H9 (cell line): ENCODE measurements around the gene ZDHHC11. TPM values are rescaled to one million over a fixed set of nuclear protein-coding genes. Genes with fewer than 3 reads are reported as not detected.

ENCODE experiments used
- DNase-seq: peaks from one replicate; pipeline ENCODE4 v3.0.0-alpha.2; 2017
- H2AFZ ChIP-seq: one replicate; pipeline ENCODE4 v1.6.1; 2013; ENCODE audit warnings: mild to moderate bottlenecking, low read length, control low read depth, moderate library complexity
- H2AK5ac ChIP-seq: 2 replicates; pipeline ENCODE4 v1.6.1; 2013; ENCODE audit warnings: low read length, control low read depth, mixed read lengths; ENCODE audit not compliant: insufficient read length
- H2BK120ac ChIP-seq: one replicate; pipeline ENCODE4 v1.6.1; 2013; ENCODE audit warnings: low read depth, mild to moderate bottlenecking, low read length, control low read depth, inconsistent platforms; ENCODE audit not compliant: poor library complexity, severe bottlenecking
- H2BK12ac ChIP-seq: 2 replicates; pipeline ENCODE4 v1.6.1; 2013; ENCODE audit warnings: low read length, control low read depth, mixed read lengths, low read depth; ENCODE audit not compliant: insufficient read length
- H2BK15ac ChIP-seq: 2 replicates; pipeline ENCODE4 v1.6.1; 2013; ENCODE audit warnings: low read depth, low read length, control low read depth
- H2BK20ac ChIP-seq: one replicate; pipeline ENCODE4 v1.6.1; 2013; ENCODE audit warnings: low read depth, mild to moderate bottlenecking, low read length, control low read depth, inconsistent platforms; ENCODE audit not compliant: poor library complexity, severe bottlenecking
- H2BK5ac ChIP-seq: 2 replicates; pipeline ENCODE4 v1.6.1; 2013; ENCODE audit warnings: low read length, control low read depth, mixed read lengths; ENCODE audit not compliant: insufficient read length
- H3K14ac ChIP-seq: 2 replicates; pipeline ENCODE4 v1.6.1; 2013; ENCODE audit warnings: low read length, control low read depth; ENCODE audit not compliant: insufficient read depth
- H3K18ac ChIP-seq: 2 replicates; pipeline ENCODE4 v1.6.1; 2013; ENCODE audit warnings: low read depth, mild to moderate bottlenecking, mixed read lengths, low read length, control low read depth; ENCODE audit not compliant: insufficient read length
- H3K23ac ChIP-seq: 2 replicates; pipeline ENCODE4 v1.6.1; 2013; ENCODE audit warnings: low read length, control low read depth, mixed read lengths, low read depth; ENCODE audit not compliant: insufficient read length
- H3K23me2 ChIP-seq: 2 replicates; pipeline ENCODE4 v1.6.1; 2013; ENCODE audit warnings: low read depth, mild to moderate bottlenecking, mixed read lengths, low read length, control low read depth; ENCODE audit not compliant: insufficient read length, poor library complexity, severe bottlenecking
- H3K27ac ChIP-seq: 2 replicates; pipeline ENCODE4 v1.5.1; 2013; ENCODE audit warnings: low read length, control low read depth, mixed read lengths, low read depth; ENCODE audit not compliant: insufficient read length
- H3K27me3 ChIP-seq: 2 replicates; pipeline ENCODE4 v1.6.1; 2013; ENCODE audit warnings: low read length, control low read depth, inconsistent platforms; ENCODE audit not compliant: insufficient read depth
- H3K4ac ChIP-seq: 2 replicates; pipeline ENCODE4 v1.6.1; 2013; ENCODE audit warnings: low read depth, mild to moderate bottlenecking, control low read depth, inconsistent platforms, low read length, moderate library complexity
- H3K4me1 ChIP-seq: 2 replicates; pipeline ENCODE4 v1.6.1; 2013; ENCODE audit warnings: low read length, control low read depth, inconsistent platforms; ENCODE audit not compliant: insufficient read depth
- H3K4me2 ChIP-seq: 2 replicates; pipeline ENCODE4 v1.6.1; 2013; ENCODE audit warnings: low read length, control low read depth, mixed read lengths; ENCODE audit not compliant: insufficient read length, insufficient read depth
- H3K56ac ChIP-seq: 2 replicates; pipeline ENCODE4 v1.6.1; 2013; ENCODE audit warnings: low read depth, mild to moderate bottlenecking, mixed read lengths, low read length, control low read depth; ENCODE audit not compliant: insufficient read length
- H3K79me1 ChIP-seq: 2 replicates; pipeline ENCODE4 v1.6.1; 2013; ENCODE audit warnings: low read depth, mild to moderate bottlenecking, moderate library complexity, low read length, control low read depth, inconsistent platforms; ENCODE audit not compliant: insufficient read depth, poor library complexity, severe bottlenecking
- H3K79me2 ChIP-seq: 2 replicates; pipeline ENCODE4 v1.6.1; 2013; ENCODE audit warnings: low read length, control low read depth, inconsistent platforms; ENCODE audit not compliant: insufficient read depth
- H3K9ac ChIP-seq: 2 replicates; pipeline ENCODE4 v1.6.1; 2013; ENCODE audit warnings: low read length, control low read depth, mixed read lengths; ENCODE audit not compliant: insufficient read length; ENCODE audit errors: extremely low read depth
- H3K9me3 ChIP-seq: one replicate; pipeline ENCODE4 v1.6.1; 2013; ENCODE audit warnings: low read depth, low read length, inconsistent platforms; ENCODE audit not compliant: control insufficient read depth
- H3T11ph ChIP-seq: one replicate; pipeline ENCODE4 v1.6.1; 2013; ENCODE audit warnings: mild to moderate bottlenecking, low read length, control low read depth, inconsistent platforms
- H4K20me1 ChIP-seq: one replicate; pipeline ENCODE4 v1.6.1; 2013; ENCODE audit not compliant: control insufficient read depth, insufficient read length, insufficient read depth
- H4K5ac ChIP-seq: 2 replicates; pipeline ENCODE4 v1.6.1; 2013; ENCODE audit warnings: low read depth, mild to moderate bottlenecking, mixed read lengths, low read length, control low read depth; ENCODE audit not compliant: insufficient read length
- H4K8ac ChIP-seq: replicated peaks from 2 replicates; pipeline ENCODE4 v1.6.1; 2013; ENCODE audit warnings: low read length, control low read depth, mixed read lengths, low read depth; ENCODE audit not compliant: insufficient read length
- H4K91ac ChIP-seq: 2 replicates; pipeline ENCODE4 v1.6.1; 2013; ENCODE audit warnings: low read depth, mild to moderate bottlenecking, moderate library complexity, mixed read lengths, low read length, control low read depth; ENCODE audit not compliant: insufficient read length
- H3K27ac Mint-ChIP-seq, 3 experiments: 2 replicates in 2 of 3; 3 replicates in 1 of 3; pipeline ENCODE4 v1.8.0; 2020 to 2021; ENCODE audit warnings: mixed read lengths in 3 of 3, mild to moderate bottlenecking in 1 of 3, moderate library complexity in 1 of 3
- H3K27me3 Mint-ChIP-seq: 2 replicates; pipeline ENCODE4 v1.8.0; 2021; ENCODE audit warnings: low read depth, mild to moderate bottlenecking, moderate library complexity, mixed read lengths
- H3K36me3 Mint-ChIP-seq, 3 experiments: 2 replicates in 2 of 3; 3 replicates in 1 of 3; pipeline ENCODE4 v1.8.0; 2020 to 2021; ENCODE audit warnings: low read depth in 3 of 3, mixed read lengths in 3 of 3; ENCODE audit not compliant: insufficient read depth in 1 of 3
- H3K4me1 Mint-ChIP-seq, 2 experiments: 2 replicates each; pipeline ENCODE4 v1.8.0; 2020; ENCODE audit warnings: mixed read lengths in 2 of 2
- H3K4me3 Mint-ChIP-seq, 2 experiments: 2 replicates in 1 of 2; 3 replicates in 1 of 2; pipeline ENCODE4 v1.8.0; 2020 to 2021; ENCODE audit warnings: mild to moderate bottlenecking in 2 of 2, mixed read lengths in 2 of 2, moderate library complexity in 1 of 2
- H3K9me3 Mint-ChIP-seq, 2 experiments: 2 replicates in 1 of 2; 3 replicates in 1 of 2; pipeline ENCODE4 v1.8.0; 2020; ENCODE audit warnings: mild to moderate bottlenecking in 2 of 2, mixed read lengths in 2 of 2, moderate library complexity in 1 of 2
- CTCF ChIP-seq: fragments of 200-600 bp; sonication (generic); conservative IDR thresholded peaks from 3 replicates; pipeline ENCODE4 v1.8.0; 2021; ENCODE audit warnings: antibody characterized with exemption, mild to moderate bottlenecking
- WGBS: extraction: QIAGEN DNeasy Blood & Tissue Kit; methylation state at CpG from one replicate; pipeline ENCODE4 v1.1.7; 2013; ENCODE audit warnings: missing lambda C conversion rate, low lambda C conversion rate, mixed read lengths; ENCODE audit not compliant: insufficient read length; ENCODE audit errors: extremely low coverage; 5-methylcytosine and 5-hydroxymethylcytosine counted together
- total RNA-seq: library from RNA; stranded (reverse); gene quantifications from 2 replicates; pipeline ENCODE4 v1.2.1, GENCODE V29; 2021

ZDHHC11 gene
- total RNA-seq, 1 experiment from 2014 or later: 37.6 TPM

DNA sequence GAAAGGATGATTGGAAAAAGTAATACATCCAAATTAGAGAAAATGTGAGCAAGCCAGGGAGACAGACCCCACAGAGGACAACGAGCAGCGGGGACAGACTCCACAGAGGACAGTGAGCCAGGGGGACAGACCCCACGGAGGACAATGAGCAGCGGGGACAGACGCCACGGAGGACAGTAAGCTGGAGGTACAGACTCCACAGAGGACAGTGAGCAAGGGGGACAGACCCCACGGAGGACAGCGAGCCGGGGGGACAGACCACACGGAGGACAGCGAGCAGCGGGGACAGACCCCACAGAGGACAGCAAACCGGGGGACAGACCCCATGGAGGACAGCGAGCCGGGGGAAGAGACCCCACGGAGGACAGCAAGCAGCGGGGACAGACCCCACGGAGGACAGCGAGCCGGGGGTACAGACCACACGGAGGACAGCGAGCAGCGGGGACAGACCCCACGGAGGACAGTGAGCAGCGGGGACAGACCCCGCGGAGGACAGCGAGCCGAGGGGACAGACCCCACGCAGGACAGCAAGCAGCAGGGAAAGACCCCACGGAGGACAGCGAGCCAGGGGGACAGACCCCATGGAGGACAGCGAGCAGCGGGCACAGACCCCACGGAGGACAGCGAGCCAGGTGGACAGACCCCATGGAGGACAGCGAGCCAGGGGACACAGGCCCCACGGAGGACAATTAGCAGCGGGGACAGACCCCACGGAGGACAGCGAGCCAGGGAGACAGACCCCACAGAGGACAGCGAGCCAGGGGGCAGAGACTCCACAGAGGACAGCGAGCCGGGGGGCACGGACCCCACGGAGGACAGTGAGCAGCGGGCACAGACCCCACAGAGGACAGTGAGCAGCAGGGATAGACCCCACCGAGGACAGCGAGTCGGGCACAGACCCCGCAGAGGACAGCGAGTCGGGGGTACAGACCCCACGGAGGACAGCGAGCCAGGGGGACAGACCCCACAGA lies 1.9 kb upstream of the ZDHHC11 start:
- H3K4me1 Mint-ChIP-seq: no peaks in the 10 kb centered on the region
- H4K8ac ChIP-seq: no peak overlapping the region
- H3K23me2 ChIP-seq: no peaks in the 10 kb centered on the region
- H4K20me1 ChIP-seq: no peaks in the 10 kb centered on the region
- no peak overlapping the region for H3K4ac ChIP-seq
- no peaks in the 10 kb centered on the region; a peak in 2 of 7 replicates for H3K36me3 Mint-ChIP-seq
- H2BK15ac ChIP-seq: no peak overlapping the region
- no peak overlapping the region for H3T11ph ChIP-seq
- no peak overlapping the region for H4K5ac ChIP-seq
- H3K9ac ChIP-seq: no peak overlapping the region
- no peak overlapping the region for H2AK5ac ChIP-seq
- no peak overlapping the region for H2BK5ac ChIP-seq
- no peak overlapping the region for H3K56ac ChIP-seq
- no peak overlapping the region; the same call in 1 of the 2 replicates for H3K14ac ChIP-seq
- TF ChIP-seq CTCF: no peak
- no peaks in the 10 kb centered on the region for H3K79me1 ChIP-seq
- peak overlapping the region in 2 of 3 experiments; percentile 1 to 8; a peak in 2 of 7 replicates for H3K27ac Mint-ChIP-seq
- no peaks in the 10 kb centered on the region for H3K9me3 ChIP-seq
- no peak overlapping the region for H3K4me3 Mint-ChIP-seq
- no peaks in the 10 kb centered on the region for H3K27me3 ChIP-seq
- no peak overlapping the region for H3K18ac ChIP-seq
- H3K27me3 Mint-ChIP-seq: peaks cover 4% of the 10 kb centered on the region; the same call in 1 of the 2 replicates
- H2AFZ ChIP-seq: no peak overlapping the region
- no peak overlapping the region for H2BK12ac ChIP-seq
- H4K91ac ChIP-seq: no peak overlapping the region
- H2BK120ac ChIP-seq: no peak overlapping the region
- H3K4me1 ChIP-seq: no peaks in the 10 kb centered on the region
- H3K9me3 Mint-ChIP-seq: no peaks in the 10 kb centered on the region
- no peak overlapping the region for H3K4me2 ChIP-seq
- DNase-seq: no peak
- H2BK20ac ChIP-seq: no peak overlapping the region
- WGBS: no CpG with 5 or more reads among the region's 55 CpGs
- no peaks in the 10 kb centered on the region for H3K79me2 ChIP-seq
- H3K27ac ChIP-seq: no peak overlapping the region
- H3K23ac ChIP-seq: no peak overlapping the region
